ENCODE results near the gene ITIH4.

Gene ITIH4

DNA sequence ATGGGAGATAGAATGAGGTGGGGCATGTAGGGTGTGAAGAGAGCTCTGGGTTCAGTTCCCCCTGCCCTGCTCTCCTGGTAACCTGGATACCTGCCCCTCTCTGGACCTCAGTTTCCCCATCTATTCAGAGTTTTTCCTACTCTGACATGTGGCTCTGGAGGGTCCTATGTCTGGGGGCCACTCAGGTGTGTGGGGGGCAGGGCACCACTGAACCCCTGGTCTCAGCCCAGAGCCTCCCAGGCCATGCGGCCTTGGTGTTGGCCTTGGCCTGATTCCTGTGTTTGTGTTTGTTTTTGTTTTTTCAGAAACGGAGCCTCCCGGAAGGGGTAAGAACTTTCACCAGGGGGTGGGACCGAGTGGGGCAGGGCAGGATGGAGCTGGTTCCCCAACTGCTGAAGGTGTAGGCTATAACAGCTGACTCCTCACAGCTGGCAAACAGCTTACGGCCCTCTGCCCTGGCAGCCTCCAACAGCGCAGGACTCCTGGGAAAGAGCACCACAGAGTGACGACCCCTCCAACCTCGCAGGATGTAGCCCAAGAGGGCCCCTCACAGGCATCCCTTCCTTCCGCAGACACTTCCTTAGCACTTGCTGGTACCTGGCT is 35.1 kb downstream of the ITIH4 start:
- no peak for DNase-seq

GRCh38 chr3:52794612-52795099 is 35.8 kb downstream of the ITIH4 start, which contains the start of gene ITIH3:
Gene ITIH3 (plus strand): TSS chr3:52794796. CDS start chr3:52794804, 8 bp downstream.
- no peak for DNase-seq

- no peak for DNase-seq
Measured at GRCh38 chr3:52793702-52794611, 36.5 kb downstream of the ITIH4 start.

- DNase-seq, result no peak
Measured at GRCh38 chr3:52792961-52793695, 37.3 kb downstream of the ITIH4 start.

DNA sequence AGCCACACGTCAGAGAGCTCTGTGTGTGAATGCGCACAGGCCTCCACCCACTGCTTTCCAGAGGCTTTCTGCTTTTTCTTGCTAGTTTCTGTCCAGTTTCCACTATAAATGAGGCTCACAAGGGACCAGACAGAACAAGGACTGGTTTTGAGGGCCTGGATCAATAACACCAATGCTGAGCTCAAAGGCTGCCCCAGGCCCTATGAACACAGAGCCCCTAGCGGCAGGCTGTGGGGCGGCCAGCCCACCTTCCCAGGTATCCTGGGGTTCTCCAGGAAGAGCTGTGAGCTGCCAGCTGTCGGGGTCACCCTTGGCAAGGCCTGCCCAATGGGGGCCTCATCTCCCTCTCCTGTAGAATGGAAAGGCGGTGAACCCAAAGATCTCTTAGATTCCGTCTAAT is 38.1 kb downstream of the ITIH4 start:
- no peak for DNase-seq

DNA sequence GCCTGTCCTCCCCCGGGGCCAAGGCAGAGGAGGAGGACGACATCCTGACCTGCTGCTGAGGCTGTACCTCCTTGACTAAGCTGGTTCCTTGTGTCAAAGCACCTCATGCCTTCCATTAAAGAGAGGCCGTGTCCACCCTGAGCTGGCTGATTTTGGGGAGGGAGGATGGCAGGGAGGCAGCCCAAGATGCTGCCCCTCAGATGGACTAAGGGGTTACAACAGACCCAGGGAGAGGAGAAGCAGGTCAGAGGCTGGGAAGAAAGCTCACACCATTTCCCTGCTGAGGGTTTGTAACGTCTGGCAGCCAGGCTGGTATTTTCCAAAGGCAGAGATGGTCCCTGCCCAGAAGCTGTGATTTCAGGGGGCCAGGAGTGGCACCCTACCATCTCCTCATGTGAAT is 38.5 kb downstream of the ITIH4 start:
- no peak for DNase-seq

DNA sequence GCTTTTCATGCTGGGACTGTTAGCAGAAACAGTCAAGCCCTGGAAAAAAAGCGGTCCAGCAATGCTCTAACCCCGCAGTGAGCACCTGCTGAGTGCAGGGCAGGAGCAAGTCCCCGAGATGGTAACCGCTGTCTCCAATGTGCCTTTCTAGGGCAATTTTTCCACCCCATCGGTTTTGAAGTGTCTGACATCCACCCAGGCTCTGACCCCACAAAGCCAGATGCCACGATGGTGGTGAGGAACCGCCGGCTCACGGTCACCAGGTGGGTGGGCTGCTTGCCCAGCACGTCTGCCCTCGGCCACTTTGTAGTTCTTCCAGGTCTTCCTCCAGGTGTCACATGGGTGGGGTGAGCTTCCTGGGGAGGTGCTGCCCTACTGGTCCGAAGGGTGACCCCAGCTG is 39.1 kb downstream of the ITIH4 start:
- no peak for DNase-seq

GRCh38 chr3:52790741-52791140 is 39.7 kb downstream of the ITIH4 start:
- no peak for DNase-seq

DNA sequence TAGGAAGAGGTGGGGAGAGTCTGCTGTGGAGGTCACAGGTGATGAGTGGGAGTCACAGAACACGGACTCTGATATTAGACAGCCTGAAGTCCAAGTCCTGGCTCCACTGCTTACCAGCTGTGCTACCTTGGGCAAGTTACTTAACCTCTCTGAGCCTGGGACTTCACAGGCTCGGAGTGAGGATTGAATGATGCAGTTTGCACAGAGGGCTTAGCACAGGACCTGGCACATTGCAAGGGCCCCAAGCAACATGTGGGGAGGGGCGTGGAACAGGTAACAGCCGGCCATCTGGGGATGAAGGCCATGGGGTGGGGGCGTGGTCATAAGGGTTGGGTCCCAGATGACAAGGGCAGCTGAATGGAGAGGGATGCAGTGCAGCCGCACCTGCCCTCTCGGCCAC is 40.1 kb downstream of the ITIH4 start:
- DNase-seq, result no peak

- DNase-seq, result no peak
Measured at GRCh38 chr3:52789746-52790040, 40.8 kb downstream of the ITIH4 start.

- no peak for DNase-seq
Measured at GRCh38 chr3:52788890-52789745, 41.4 kb downstream of the ITIH4 start.

DNA sequence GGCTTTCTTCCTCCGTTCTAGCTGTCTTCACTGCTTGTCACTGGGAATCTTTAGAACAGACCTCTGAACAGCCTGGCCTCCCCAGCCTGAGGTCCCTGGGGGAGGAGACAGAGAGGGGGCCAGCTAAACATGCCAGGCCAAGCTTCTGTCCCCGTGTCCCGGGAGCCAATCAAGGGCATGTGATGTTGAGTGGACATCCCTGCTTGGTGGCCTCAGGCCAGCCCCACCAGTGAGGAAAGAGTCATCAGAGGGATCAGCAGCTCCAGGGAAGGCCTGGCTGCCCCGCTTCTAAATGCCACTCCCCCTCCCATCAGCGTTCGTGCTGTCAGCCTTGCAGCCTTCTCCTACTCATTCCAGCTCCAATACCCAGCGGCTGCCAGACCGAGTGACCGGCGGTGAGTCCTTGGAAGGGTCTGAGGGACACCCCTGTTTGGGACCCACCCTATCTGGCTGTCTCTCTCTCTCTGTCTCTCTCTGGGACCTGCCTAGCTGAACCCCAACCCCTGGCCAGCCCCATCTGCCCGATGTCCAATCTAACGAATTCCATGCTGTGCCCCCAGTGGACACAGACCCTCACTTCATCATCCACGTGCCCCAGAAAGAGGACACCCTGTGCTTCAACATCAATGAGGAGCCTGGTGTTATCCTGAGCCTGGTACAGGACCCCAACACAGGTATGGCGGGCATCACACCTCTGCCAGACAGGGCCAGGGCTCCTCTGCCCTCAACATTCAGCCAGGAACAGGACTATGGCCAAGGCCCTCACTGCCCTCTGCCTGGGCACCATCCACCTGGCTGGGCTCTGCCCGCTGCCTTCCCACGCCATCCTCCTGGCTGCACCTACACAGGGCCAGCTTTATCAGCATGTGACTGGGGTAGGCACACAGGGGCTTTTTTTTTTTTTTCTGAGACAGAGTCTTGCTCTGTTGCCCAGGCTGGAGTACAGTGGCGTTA is 42.5 kb downstream of the ITIH4 start:
- DNase-seq, result no peak

DNA sequence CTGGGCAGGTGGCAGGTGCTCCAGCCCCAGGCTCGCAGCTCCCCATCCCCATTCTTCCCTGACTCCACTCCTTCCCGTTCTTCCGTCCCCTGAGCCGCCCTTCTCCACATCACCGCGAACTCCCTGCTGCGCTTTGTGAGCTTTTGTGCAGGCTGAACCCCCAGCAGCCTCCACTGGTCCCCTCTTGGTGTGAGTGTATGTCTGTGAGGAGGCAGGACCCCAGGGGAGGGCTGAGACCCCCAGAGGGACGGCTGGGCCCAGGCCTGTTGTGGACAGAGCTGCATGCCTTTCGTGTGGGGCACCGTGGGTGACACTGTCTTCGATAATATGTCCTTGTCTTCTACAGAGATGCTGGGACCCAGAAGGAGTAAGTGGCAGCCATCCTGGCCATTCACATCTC is 43.2 kb downstream of the ITIH4 start:
- no peak for DNase-seq

DNA sequence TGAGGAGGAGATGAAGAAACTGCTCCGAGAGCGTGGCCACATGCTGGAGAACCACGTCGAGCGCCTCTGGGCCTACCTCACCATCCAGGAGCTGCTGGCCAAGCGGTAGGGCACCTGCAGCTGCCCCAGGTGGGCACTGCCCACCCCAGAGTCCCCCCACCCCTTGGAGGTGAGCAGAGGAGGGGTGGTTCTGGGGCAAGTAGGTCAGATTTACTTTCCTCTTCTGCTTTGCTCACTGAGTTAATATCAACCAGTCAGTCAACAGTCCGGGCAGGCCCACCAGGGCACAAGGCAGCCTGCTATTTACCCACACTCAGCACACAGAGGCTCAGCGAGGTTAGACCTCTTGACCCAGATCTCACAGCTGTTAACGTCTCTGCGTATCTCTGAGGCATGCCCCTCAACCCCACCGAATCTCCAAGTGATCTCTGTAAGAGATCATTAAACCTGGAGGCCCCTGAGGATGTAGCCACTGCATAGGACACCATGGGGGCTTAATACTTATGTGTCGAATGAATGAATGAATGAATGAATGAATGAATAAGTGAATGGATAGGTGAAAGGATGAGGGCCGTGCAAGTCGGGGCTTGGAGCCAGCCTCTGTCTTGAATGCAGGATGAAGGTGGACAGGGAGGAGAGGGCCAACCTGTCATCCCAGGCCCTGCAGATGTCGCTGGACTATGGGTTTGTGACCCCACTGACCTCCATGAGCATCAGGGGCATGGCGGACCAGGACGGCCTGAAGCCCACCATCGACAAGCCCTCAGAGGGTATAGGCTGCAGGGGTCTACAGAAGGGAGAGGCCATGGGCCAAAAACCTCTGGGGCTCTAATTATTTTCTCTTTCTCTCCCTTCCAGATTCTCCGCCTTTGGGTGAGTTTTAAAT is 43.9 kb downstream of the ITIH4 start:
- DNase-seq, result no peak

GRCh38 chr3:52784931-52785590 is 45.4 kb downstream of the ITIH4 start:
- no peak for DNase-seq

DNA sequence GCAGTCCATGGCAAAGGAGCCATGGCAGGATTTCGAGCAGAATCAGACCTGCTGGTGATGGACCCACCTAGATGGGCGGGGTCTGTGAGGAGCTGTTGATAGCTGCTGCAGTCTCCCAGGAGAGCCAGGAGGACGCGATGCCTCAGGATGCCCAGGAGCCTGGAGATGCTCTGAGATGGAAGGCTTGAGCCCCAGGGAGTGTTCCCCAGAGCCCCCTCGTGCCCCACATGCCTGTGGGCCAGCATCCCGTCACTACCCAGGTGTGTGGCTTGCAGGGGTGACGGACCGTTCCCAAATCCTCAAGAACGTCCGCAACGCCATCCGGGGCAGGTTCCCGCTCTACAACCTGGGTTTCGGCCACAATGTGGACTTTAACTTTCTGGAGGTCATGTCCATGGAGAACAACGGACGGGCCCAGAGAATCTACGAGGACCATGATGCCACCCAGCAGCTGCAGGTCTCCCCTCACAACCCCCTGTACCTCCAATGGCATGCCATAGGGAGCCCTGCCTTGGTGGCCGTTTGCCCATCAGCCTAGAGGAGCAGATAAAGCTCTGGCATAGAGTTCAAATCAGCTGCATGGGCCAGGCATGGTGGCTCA is 46.4 kb downstream of the ITIH4 start:
- DNase-seq, result no peak

GRCh38 chr3:52783211-52783555 is 47.3 kb downstream of the ITIH4 start:
- DNase-seq, result no peak

GRCh38 chr3:52782412-52783210 is 47.9 kb downstream of the ITIH4 start:
- DNase-seq, result no peak

GRCh38 chr3:52781741-52782140 is 48.7 kb downstream of the ITIH4 start:
- DNase-seq, result no peak
